ENCODE measurements around the gene SPTLC2.
"Not testable (repeated sequence)": the region's sequence is repeated elsewhere in the genome, so short reads cannot be mapped to it uniquely, and the experiment has no call there.

Gene SPTLC2

GRCh38 chr14:77616454-77617229, at the start of gene SPTLC2:
Gene SPTLC2 (minus strand): TSS chr14:77616637. CDS start chr14:77616579, 58 bp downstream.
- ChIA-PET CTCF (interaction anchor here (1.2 to 1.7 kb wide), 3 partner anchors 22 to 157 kb away, joined by 4 to 7 read pairs (median 6); no protein-coding TSS in a partner anchor), POLR2A (no interaction called here)
- TF ChIP-seq CTCF (IDR thresholded peaks at IDR 0.05; ENCODE audit: insufficient read depth, low read length, missing control alignments): no peak
- peak; percentile 98 for DNase-seq (ENCODE audit: low read depth, low spot score)
- peak within 1 kb of the TSS; percentile 84 for H3K4me3 ChIP-seq (ENCODE audit: low read depth, low read length)

GRCh38 chr14:77663293-77663692, 46.9 kb upstream of the SPTLC2 start:
- DNase-seq (ENCODE audit: low read depth, low spot score): no peak
- H3K4me3 ChIP-seq (ENCODE audit: low read depth, low read length): no peak overlapping the region
- TF ChIP-seq CTCF (IDR thresholded peaks at IDR 0.05; ENCODE audit: insufficient read depth, low read length, missing control alignments): no peak
- ChIA-PET POLR2A (no interaction called here), CTCF (interaction anchor here (1.2 to 1.6 kb wide), 2 partner anchors 8 to 9 kb away, joined by 4 to 7 read pairs; no protein-coding TSS in a partner anchor)

- POLR2A ChIA-PET; CTCF ChIA-PET; DNase-seq (ENCODE audit: low read depth, low spot score); H3K4me3 ChIP-seq (ENCODE audit: low read depth, low read length): not testable (repeated sequence)
Observed at GRCh38 chr14:77661562-77661961, 45.1 kb upstream of the SPTLC2 start.

- CTCF ChIA-PET: interaction anchor here (0.6 kb wide), 1 partner anchor 202 kb away, joined by 3 read pairs; the partner anchor contains the start of gene AHSA1
- no peak for DNase-seq (ENCODE audit: low read depth, low spot score)
- no peak for TF ChIP-seq CTCF (IDR thresholded peaks at IDR 0.05; ENCODE audit: insufficient read depth, low read length, missing control alignments)
- no peak overlapping the region for H3K4me3 ChIP-seq (ENCODE audit: low read depth, low read length)
- POLR2A ChIA-PET: no interaction called here
Observed at GRCh38 chr14:77660754-77661153, 44.3 kb upstream of the SPTLC2 start.

- TF ChIP-seq CTCF (IDR thresholded peaks at IDR 0.05; ENCODE audit: insufficient read depth, low read length, missing control alignments): no peak
- POLR2A ChIA-PET: no interaction called here
- CTCF ChIA-PET: interaction anchor here (1.5 kb wide), 1 partner anchor 907 kb away, joined by 4 read pairs; no protein-coding TSS in a partner anchor
- H3K4me3 ChIP-seq (ENCODE audit: low read depth, low read length): no peak overlapping the region
- DNase-seq (ENCODE audit: low read depth, low spot score): no peak
Observed at GRCh38 chr14:77659831-77660230, 43.4 kb upstream of the SPTLC2 start.

- ChIA-PET CTCF (interaction anchor here (4.2 kb wide), 1 partner anchor 50 kb away, joined by 25 read pairs; the partner anchor contains the start of genes ALKBH1 and SLIRP), POLR2A (no interaction called here)
- no peak for DNase-seq (ENCODE audit: low read depth, low spot score)
- H3K4me3 ChIP-seq (ENCODE audit: low read depth, low read length): no peak overlapping the region
- no peak for TF ChIP-seq CTCF (IDR thresholded peaks at IDR 0.05; ENCODE audit: insufficient read depth, low read length, missing control alignments)
Observed at GRCh38 chr14:77657280-77657679, 40.8 kb upstream of the SPTLC2 start.

Measured in AG04449 (cell line).